Measurements from ENCODE around the gene HACE1.

HACE1 gene

GRCh38 chr6:104700371-104701185 is 159.1 kb downstream of the HACE1 start:
- CTCF ChIA-PET = no interaction called here
- Mint-ChIP-seq H3K27me3 (no peaks in the 10 kb centered on the region), H3K36me3 (peaks cover 2% of the 10 kb centered on the region), H3K9me3 (no peaks in the 10 kb centered on the region), H3K27ac (no peak overlapping the region), H3K4me1 (peaks cover 36% of the 10 kb centered on the region), H3K4me3 (no peak overlapping the region)
- DNase-seq = no peak

GRCh38 chr6:104699593-104700329 is 160.0 kb downstream of the HACE1 start:
- H3K4me3 Mint-ChIP-seq = no peak overlapping the region
- H3K27ac Mint-ChIP-seq = no peak overlapping the region
- CTCF ChIA-PET = no interaction called here
- peaks cover 30% of the 10 kb centered on the region for H3K4me1 Mint-ChIP-seq
- H3K36me3 Mint-ChIP-seq = peaks cover 2% of the 10 kb centered on the region
- DNase-seq = no peak
- no peaks in the 10 kb centered on the region for H3K9me3 Mint-ChIP-seq
- no peaks in the 10 kb centered on the region for H3K27me3 Mint-ChIP-seq

- no peaks in the 10 kb centered on the region for H3K9me3 Mint-ChIP-seq
- H3K36me3 Mint-ChIP-seq = peaks cover 2% of the 10 kb centered on the region
- CTCF ChIA-PET = no interaction called here
- peaks cover 24% of the 10 kb centered on the region for H3K4me1 Mint-ChIP-seq
- H3K27ac Mint-ChIP-seq = no peak overlapping the region
- H3K27me3 Mint-ChIP-seq = no peaks in the 10 kb centered on the region
- H3K4me3 Mint-ChIP-seq = no peak overlapping the region
- no peak for DNase-seq
These were observed 160.7 kb downstream of the HACE1 start for GRCh38 chr6:104698979-104699378.

GRCh38 chr6:104692008-104692407 is 167.7 kb downstream of the HACE1 start:
- CTCF ChIA-PET = interaction anchor here (0.8 kb wide), 1 partner anchor 8 kb away, joined by 3 read pairs; no protein-coding TSS in a partner anchor
- H3K36me3 Mint-ChIP-seq = no peaks in the 10 kb centered on the region
- no peaks in the 10 kb centered on the region for H3K9me3 Mint-ChIP-seq
- no peak overlapping the region for H3K4me3 Mint-ChIP-seq
- peaks cover 14% of the 10 kb centered on the region for H3K4me1 Mint-ChIP-seq
- no peaks in the 10 kb centered on the region for H3K27me3 Mint-ChIP-seq
- no peak overlapping the region for H3K27ac Mint-ChIP-seq
- DNase-seq = no peak

GRCh38 chr6:104689551-104690205 is 170.0 kb downstream of the HACE1 start:
- CTCF ChIA-PET = no interaction called here
- Mint-ChIP-seq H3K27ac (no peak overlapping the region), H3K27me3 (peaks cover 5% of the 10 kb centered on the region), H3K9me3 (no peaks in the 10 kb centered on the region), H3K4me1 (peaks cover 10% of the 10 kb centered on the region), H3K36me3 (no peaks in the 10 kb centered on the region), H3K4me3 (no peak overlapping the region)
- DNase-seq = no peak

GRCh38 chr6:104688283-104688969 is 171.3 kb downstream of the HACE1 start:
- no peaks in the 10 kb centered on the region for H3K36me3 Mint-ChIP-seq
- peaks cover 14% of the 10 kb centered on the region for H3K4me1 Mint-ChIP-seq
- peaks cover 6% of the 10 kb centered on the region for H3K27me3 Mint-ChIP-seq
- CTCF ChIA-PET = no interaction called here
- no peak overlapping the region for H3K27ac Mint-ChIP-seq
- H3K4me3 Mint-ChIP-seq = no peak overlapping the region
- no peaks in the 10 kb centered on the region for H3K9me3 Mint-ChIP-seq
- DNase-seq = no peak

GRCh38 chr6:104686550-104687175 is 173.1 kb downstream of the HACE1 start:
- DNase-seq = no peak
- Mint-ChIP-seq H3K27ac (no peak overlapping the region), H3K4me3 (no peak overlapping the region), H3K4me1 (peaks cover 17% of the 10 kb centered on the region), H3K36me3 (no peaks in the 10 kb centered on the region), H3K9me3 (no peaks in the 10 kb centered on the region), H3K27me3 (peaks cover 6% of the 10 kb centered on the region)
- CTCF ChIA-PET = interaction anchor here (4.7 kb wide), 1 partner anchor 83 kb away, joined by 33 read pairs; no protein-coding TSS in a partner anchor

GRCh38 chr6:104685871-104686549 is 173.7 kb downstream of the HACE1 start:
- no peak overlapping the region for H3K27ac Mint-ChIP-seq
- H3K27me3 Mint-ChIP-seq = peaks cover 6% of the 10 kb centered on the region
- no peaks in the 10 kb centered on the region for H3K36me3 Mint-ChIP-seq
- H3K4me3 Mint-ChIP-seq = no peak overlapping the region
- H3K9me3 Mint-ChIP-seq = no peaks in the 10 kb centered on the region
- CTCF ChIA-PET = interaction anchor here (4.7 kb wide), 1 partner anchor 84 kb away, joined by 33 read pairs; no protein-coding TSS in a partner anchor
- H3K4me1 Mint-ChIP-seq = peaks cover 17% of the 10 kb centered on the region
- DNase-seq = no peak

GRCh38 chr6:104684911-104685415 is 174.8 kb downstream of the HACE1 start:
- CTCF ChIA-PET = interaction anchor here (1.5 to 4.7 kb wide), 3 partner anchors 85 to 393 kb away, joined by 5 to 33 read pairs (median 18); no protein-coding TSS in a partner anchor
- Mint-ChIP-seq H3K36me3 (no peaks in the 10 kb centered on the region), H3K27ac (no peak overlapping the region), H3K4me1 (peaks cover 17% of the 10 kb centered on the region), H3K9me3 (no peaks in the 10 kb centered on the region), H3K4me3 (no peak overlapping the region), H3K27me3 (peaks cover 6% of the 10 kb centered on the region)
- no peak for DNase-seq

GRCh38 chr6:104683809-104684208 is 175.9 kb downstream of the HACE1 start:
- CTCF ChIA-PET = interaction anchor here (0.6 to 4.7 kb wide), 7 partner anchors 9 to 394 kb away, joined by 3 to 33 read pairs (median 4); no protein-coding TSS in a partner anchor
- Mint-ChIP-seq H3K36me3 (no peaks in the 10 kb centered on the region), H3K4me3 (no peak overlapping the region), H3K27me3 (peaks cover 6% of the 10 kb centered on the region), H3K27ac (no peak overlapping the region), H3K9me3 (no peaks in the 10 kb centered on the region), H3K4me1 (peaks cover 17% of the 10 kb centered on the region)
- no peak for DNase-seq

GRCh38 chr6:104682722-104683643 is 176.7 kb downstream of the HACE1 start:
- H3K27me3 Mint-ChIP-seq = peaks cover 6% of the 10 kb centered on the region
- no peak overlapping the region for H3K4me3 Mint-ChIP-seq
- CTCF ChIA-PET = interaction anchor here (0.6 to 4.7 kb wide), 7 partner anchors 13 to 395 kb away, joined by 3 to 33 read pairs (median 4); no protein-coding TSS in a partner anchor
- no peaks in the 10 kb centered on the region for H3K9me3 Mint-ChIP-seq
- H3K4me1 Mint-ChIP-seq = peaks cover 17% of the 10 kb centered on the region
- H3K27ac Mint-ChIP-seq = no peak overlapping the region
- H3K36me3 Mint-ChIP-seq = no peaks in the 10 kb centered on the region
- DNase-seq = peak; percentile 77

- Mint-ChIP-seq H3K27ac (no peak overlapping the region), H3K4me3 (no peak overlapping the region), H3K36me3 (no peaks in the 10 kb centered on the region), H3K4me1 (peaks cover 17% of the 10 kb centered on the region), H3K9me3 (no peaks in the 10 kb centered on the region), H3K27me3 (peaks cover 6% of the 10 kb centered on the region)
- CTCF ChIA-PET = interaction anchor here (1.2 kb wide), 2 partner anchors 16 to 67 kb away, joined by 3 read pairs; no protein-coding TSS in a partner anchor
- no peak for DNase-seq
These were observed 179.2 kb downstream of the HACE1 start for GRCh38 chr6:104680539-104680938.
